GM18517 (cell line): ENCODE measurements around the gene TNFSF11.

Experiments
- ATAC-seq: cut with Tn5 transposase; IDR thresholded peaks from one replicate; pipeline ENCODE4 v1.9.1; 2021; ENCODE audit warnings: mild to moderate bottlenecking, moderate library complexity; ENCODE audit not compliant: unreplicated experiment

The TNFSF11 gene

GRCh38 chr13:42607546-42607945 lies 33.6 kb downstream of the TNFSF11 start:
- no peak for ATAC-seq

GRCh38 chr13:42610649-42611048 lies 36.7 kb downstream of the TNFSF11 start:
- no peak for ATAC-seq

- ATAC-seq = no peak
Measured at GRCh38 chr13:42611086-42611779, 37.3 kb downstream of the TNFSF11 start.

GRCh38 chr13:42612021-42612765 lies 38.2 kb downstream of the TNFSF11 start:
- no peak for ATAC-seq

GRCh38 chr13:42614436-42615035 lies 40.6 kb downstream of the TNFSF11 start:
- no peak for ATAC-seq

- no peak for ATAC-seq
Measured at GRCh38 chr13:42615691-42616090, 41.7 kb downstream of the TNFSF11 start.

GRCh38 chr13:42617221-42617620 lies 43.3 kb downstream of the TNFSF11 start:
- ATAC-seq = no peak

GRCh38 chr13:42623916-42624315 lies 50.0 kb downstream of the TNFSF11 start:
- no peak for ATAC-seq

GRCh38 chr13:42625611-42626010 lies 51.7 kb downstream of the TNFSF11 start:
- no peak for ATAC-seq

GRCh38 chr13:42626176-42626860 lies 52.4 kb downstream of the TNFSF11 start:
- ATAC-seq = no peak

- no peak for ATAC-seq
Measured at GRCh38 chr13:42628666-42629065, 54.7 kb downstream of the TNFSF11 start.

GRCh38 chr13:42631181-42631580 lies 57.2 kb downstream of the TNFSF11 start:
- ATAC-seq = no peak

GRCh38 chr13:42633495-42633894 lies 59.5 kb downstream of the TNFSF11 start:
- ATAC-seq = no peak

- ATAC-seq = no peak
Measured at GRCh38 chr13:42638101-42638500, 64.1 kb downstream of the TNFSF11 start.

- no peak for ATAC-seq
Measured at GRCh38 chr13:42638886-42639285, 64.9 kb downstream of the TNFSF11 start.

- no peak for ATAC-seq
Measured at GRCh38 chr13:42643076-42643475, 69.1 kb downstream of the TNFSF11 start.

- ATAC-seq = no peak
Measured at GRCh38 chr13:42644841-42645240, 70.9 kb downstream of the TNFSF11 start.

- ATAC-seq = no peak
Measured at GRCh38 chr13:42645717-42646116, 71.8 kb downstream of the TNFSF11 start.

GRCh38 chr13:42649141-42649540 lies 75.2 kb downstream of the TNFSF11 start:
- no peak for ATAC-seq

GRCh38 chr13:42649831-42650230 lies 75.9 kb downstream of the TNFSF11 start:
- no peak for ATAC-seq

GRCh38 chr13:42650506-42650905 lies 76.6 kb downstream of the TNFSF11 start:
- no peak for ATAC-seq
